ENCODE measurements around the gene RFPL4AL1.
"Not testable (repeated sequence)": the region's sequence is repeated elsewhere in the genome, so short reads cannot be mapped to it uniquely, and the experiment has no call there.

RFPL4AL1 gene

GRCh38 chr19:55768818-55769217, at the start of gene RFPL4AL1:
RFPL4AL1 (plus strand) TSS chr19:55769118; CDS start chr19:55771805, 2,687 bp downstream.
- DNase-seq (ENCODE audit: low spot score), result not testable (repeated sequence)

GRCh38 chr19:55720214-55720746, 48.6 kb upstream of the RFPL4AL1 start:
- DNase-seq (ENCODE audit: low spot score), result no peak

GRCh38 chr19:55720801-55721200, 48.1 kb upstream of the RFPL4AL1 start:
- no peak for DNase-seq (ENCODE audit: low spot score)

- no peak for DNase-seq (ENCODE audit: low spot score)
These were observed 45.4 kb upstream of the RFPL4AL1 start for GRCh38 chr19:55723491-55723890.

GRCh38 chr19:55730378-55730777, 38.5 kb upstream of the RFPL4AL1 start:
- not testable (repeated sequence) for DNase-seq (ENCODE audit: low spot score)

- no peak for DNase-seq (ENCODE audit: low spot score)
These were observed 30.6 kb upstream of the RFPL4AL1 start, which contains the start of gene NLRP9 for GRCh38 chr19:55738302-55738701. NLRP9 (minus strand) TSS chr19:55738402; CDS start chr19:55738374, 28 bp downstream.

GRCh38 chr19:55750715-55751114, 18.2 kb upstream of the RFPL4AL1 start:
- DNase-seq (ENCODE audit: low spot score), result no peak

- DNase-seq (ENCODE audit: low spot score), result no peak
These were observed 15.5 kb upstream of the RFPL4AL1 start for GRCh38 chr19:55753401-55753800.

- DNase-seq (ENCODE audit: low spot score), result not testable (repeated sequence)
These were observed 12.1 kb upstream of the RFPL4AL1 start for GRCh38 chr19:55756808-55757207.

- DNase-seq (ENCODE audit: low spot score), result not testable (repeated sequence)
These were observed 10.1 kb upstream of the RFPL4AL1 start, which contains the start of gene RFPL4A for GRCh38 chr19:55758797-55759196. RFPL4A (plus strand) TSS chr19:55759097; CDS start chr19:55761801, 2,704 bp downstream.

GRCh38 chr19:55766466-55766865, 2.5 kb upstream of the RFPL4AL1 start:
- no peak for DNase-seq (ENCODE audit: low spot score)

- not testable (repeated sequence) for DNase-seq (ENCODE audit: low spot score)
These were observed 714 bp downstream of the RFPL4AL1 start for GRCh38 chr19:55769632-55770031.

GRCh38 chr19:55777528-55777927, 8.6 kb downstream of the RFPL4AL1 start:
- DNase-seq (ENCODE audit: low spot score), result no peak

GRCh38 chr19:55778331-55778730, 9.4 kb downstream of the RFPL4AL1 start:
- no peak for DNase-seq (ENCODE audit: low spot score)

- DNase-seq (ENCODE audit: low spot score), result no peak
These were observed 12.2 kb downstream of the RFPL4AL1 start for GRCh38 chr19:55781112-55781511.

- DNase-seq (ENCODE audit: low spot score), result no peak
These were observed 26.1 kb downstream of the RFPL4AL1 start for GRCh38 chr19:55795021-55795420.

- DNase-seq (ENCODE audit: low spot score), result no peak
These were observed 32.5 kb downstream of the RFPL4AL1 start for GRCh38 chr19:55801416-55801815.

GRCh38 chr19:55802281-55802680, 33.4 kb downstream of the RFPL4AL1 start:
- DNase-seq (ENCODE audit: low spot score), result no peak

GRCh38 chr19:55809381-55810058, 40.6 kb downstream of the RFPL4AL1 start:
- DNase-seq (ENCODE audit: low spot score), result no peak

- no peak for DNase-seq (ENCODE audit: low spot score)
These were observed 42.4 kb downstream of the RFPL4AL1 start for GRCh38 chr19:55811340-55811739.

- no peak for DNase-seq (ENCODE audit: low spot score)
These were observed 43.5 kb downstream of the RFPL4AL1 start for GRCh38 chr19:55812449-55812848.

- no peak for DNase-seq (ENCODE audit: low spot score)
These were observed 45.0 kb downstream of the RFPL4AL1 start for GRCh38 chr19:55813906-55814305.

GRCh38 chr19:55820037-55820436, 51.1 kb downstream of the RFPL4AL1 start:
- no peak for DNase-seq (ENCODE audit: low spot score)

All from ecto neural progenitor cell (in vitro differentiated cells).